Measurements from ENCODE around the gene PLA2G1B. TPM values are rescaled to one million over a fixed set of nuclear protein-coding genes. Genes with fewer than 3 reads are reported as not detected.

PLA2G1B gene
- total RNA-seq, 2 donors from 2014 or later: 6,971 to 11,984 TPM

DNA sequence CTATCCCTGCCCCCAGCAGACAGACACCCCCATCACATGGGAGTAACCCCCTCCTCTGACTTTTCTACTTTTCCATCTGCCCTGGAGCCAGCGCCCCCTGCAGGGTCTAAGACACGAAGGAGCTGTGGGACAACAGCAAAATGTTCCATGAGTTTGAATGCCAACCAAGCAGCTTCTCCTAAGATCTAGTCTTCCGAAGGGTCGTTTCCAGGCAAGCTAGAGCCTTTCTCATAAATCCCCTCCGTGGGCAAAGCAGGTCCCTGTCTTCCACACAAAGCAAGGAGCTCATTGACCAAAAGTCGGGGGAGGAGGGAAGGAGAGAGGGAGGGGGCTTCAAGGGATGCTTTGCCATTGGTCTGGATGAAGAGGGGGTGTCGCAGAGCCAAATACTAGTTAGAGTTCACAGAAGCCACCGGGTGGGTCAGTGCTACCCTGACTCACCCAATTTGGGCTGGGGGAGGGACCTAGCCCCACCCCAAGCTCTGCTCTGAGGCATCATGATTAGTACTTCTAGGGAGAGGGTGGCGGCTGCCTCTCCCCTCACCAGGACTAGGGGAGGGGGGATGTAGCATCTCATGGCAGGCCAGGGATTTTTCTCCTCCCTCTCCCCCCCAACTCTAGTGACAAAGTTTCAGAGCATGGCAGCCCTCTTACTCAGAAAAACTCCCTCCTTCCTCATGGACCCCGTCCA lies 39.8 kb upstream of the PLA2G1B start:
- peak in 3 of 4 donors; percentile 43 to 58 (median 45) for DNase-seq
- intact Hi-C loops (cut with DNase I): no loop called here
- H3K4me1 ChIP-seq: peaks cover 46% of the 10 kb centered on the region

DNA sequence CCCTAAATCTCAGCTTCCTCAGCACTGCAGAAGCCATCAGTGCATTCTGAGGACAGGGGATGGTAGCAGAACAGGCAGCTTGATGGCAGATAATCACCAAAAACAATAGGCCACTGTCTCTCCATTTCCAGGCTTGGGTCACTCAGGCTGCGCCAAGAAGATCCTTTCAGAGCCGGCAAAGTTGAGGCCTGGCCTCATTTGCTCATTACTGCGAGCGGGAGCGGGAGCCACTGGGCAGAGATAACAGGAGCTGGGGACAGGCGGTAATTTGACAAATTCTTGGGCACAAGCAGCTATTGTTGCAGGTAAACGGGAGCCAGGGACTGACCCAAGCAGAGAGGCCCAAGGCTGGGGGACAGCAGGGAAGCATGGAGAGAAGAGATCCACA lies 39.3 kb upstream of the PLA2G1B start:
- no peak for ATAC-seq
- WGBS, 2 donors: 38 to 39% methylated on average over 7 of the region's 7 CpGs
- DNase-seq: no peak
- Histone ChIP-seq H3K36me3 (replicated peaks in 1 of 2; ENCODE audit: insufficient read depth in 1 of 2, low read depth in 2 of 2) (no peaks in the 10 kb centered on the region), H3K4me1 (peaks cover 46% of the 10 kb centered on the region), H3K27ac (peak overlapping the region in 3 of 4 donors; percentile 9 to 67 (median 57)), H3K9me3 (no peaks in the 10 kb centered on the region), H3K27me3 (no peaks in the 10 kb centered on the region), H3K4me3 (no peak overlapping the region)
- intact Hi-C loops (cut with DNase I): no loop called here
- TF ChIP-seq CTCF (IDR thresholded peaks at IDR 0.05) (no peak), POLR2A (IDR thresholded peaks at IDR 0.05) (no peak)

More for the DNA sequence above, 39.8 kb upstream of the PLA2G1B start:
- no peaks in the 10 kb centered on the region for H3K36me3 ChIP-seq (replicated peaks in 1 of 2; ENCODE audit: insufficient read depth in 1 of 2, low read depth in 2 of 2)
- ATAC-seq: no peak
- WGBS, 2 donors: 38 to 43% methylated on average over 8 to 10 of the region's 10 CpGs
- no peaks in the 10 kb centered on the region for H3K9me3 ChIP-seq
- peak overlapping the region in 1 of 2 donors; percentile 47 for H3K4me3 ChIP-seq
- TF ChIP-seq CTCF (IDR thresholded peaks at IDR 0.05) (peak; percentile 12 to 45 (median 42)), POLR2A (IDR thresholded peaks at IDR 0.05) (no peak)
- no peaks in the 10 kb centered on the region for H3K27me3 ChIP-seq
- peak overlapping the region; percentile 57 to 72 (median 60) for H3K27ac ChIP-seq

- Histone ChIP-seq H3K4me3 (no peak overlapping the region), H3K27me3 (no peaks in the 10 kb centered on the region), H3K4me1 (peaks cover 46% of the 10 kb centered on the region), H3K36me3 (replicated peaks in 1 of 2; ENCODE audit: insufficient read depth in 1 of 2, low read depth in 2 of 2) (no peaks in the 10 kb centered on the region), H3K27ac (peak overlapping the region; percentile 9 to 67 (median 55)), H3K9me3 (no peaks in the 10 kb centered on the region)
- TF ChIP-seq CTCF (IDR thresholded peaks at IDR 0.05): no peak
- no peak for TF ChIP-seq POLR2A (IDR thresholded peaks at IDR 0.05)
- WGBS, 2 donors: 59 to 67% methylated on average over 7 of the region's 7 CpGs
- intact Hi-C loops (cut with DNase I): no loop called here
- DNase-seq: no peak
- ATAC-seq: no peak
Measured at GRCh38 chr12:120366341-120366705, 38.7 kb upstream of the PLA2G1B start.

- WGBS, 2 donors: 24 to 44% methylated on average over 6 to 13 of the region's 13 CpGs
- H3K27ac ChIP-seq: peak overlapping the region; percentile 9 to 67 (median 55)
- ATAC-seq: peak; percentile 36
- intact Hi-C loops (cut with DNase I): no loop called here
- TF ChIP-seq CTCF (IDR thresholded peaks at IDR 0.05) (no peak), POLR2A (IDR thresholded peaks at IDR 0.05) (no peak)
- peak; percentile 68 to 87 (median 82) for DNase-seq
- no peaks in the 10 kb centered on the region for H3K36me3 ChIP-seq (replicated peaks in 1 of 2; ENCODE audit: insufficient read depth in 1 of 2, low read depth in 2 of 2)
- H3K27me3 ChIP-seq: no peaks in the 10 kb centered on the region
- H3K4me1 ChIP-seq: peaks cover 46% of the 10 kb centered on the region
- no peaks in the 10 kb centered on the region for H3K9me3 ChIP-seq
- H3K4me3 ChIP-seq: no peak overlapping the region
Measured at GRCh38 chr12:120365675-120366340, 38.2 kb upstream of the PLA2G1B start.

Measured in body of pancreas (tissue), 4 donors.